Upper lobe of left lung (tissue), 6 donors: Measurements from ENCODE around the gene CCDC160. TPM values are rescaled to one million over a fixed set of nuclear protein-coding genes. Genes with fewer than 3 reads are reported as not detected.
"Not testable (repeated sequence)": the region's sequence is repeated elsewhere in the genome, so short reads cannot be mapped to it uniquely, and the experiment has no call there.

Experiments
- ATAC-seq, 2 donors: fragments of 200-7000 bp; cut with Tn5 transposase; one replicate each; pipeline ENCODE4 v1.9.1; 2022; ENCODE audit warnings: mild to moderate bottlenecking in 2 of 2, moderate library complexity in 2 of 2; ENCODE audit not compliant: low FRiP score in 2 of 2
- DNase-seq, 2 donors: peaks; one replicate each; pipeline ENCODE4 v3.0.0-alpha.2; 2019 to 2020
- H3K27ac ChIP-seq, 4 donors: fragments of 200-600 bp; sonication (generic); one replicate each; pipeline ENCODE4 v1.5.1; 2016 to 2019
- H3K27me3 ChIP-seq, 4 donors: fragments of 200-600 bp; sonication (generic); one replicate each; pipeline ENCODE4 v1.5.1; 2017 to 2019
- H3K36me3 ChIP-seq, 4 donors: fragments of 200-600 bp; sonication (generic); one replicate each; pipeline ENCODE4 v1.5.1; 2016 to 2019
- H3K4me1 ChIP-seq, 4 donors: fragments of 200-600 bp; sonication (generic); one replicate each; pipeline ENCODE4 v1.5.1; 2018 to 2019
- H3K4me3 ChIP-seq, 4 donors: fragments of 200-600 bp; sonication (generic); one replicate each; pipeline ENCODE4 v1.5.1; 2017 to 2019; ENCODE audit warnings: mild to moderate bottlenecking in 2 of 4, moderate library complexity in 1 of 4
- H3K9me3 ChIP-seq, 4 donors: fragments of 200-600 bp; sonication (generic); one replicate each; pipeline ENCODE4 v1.5.1; 2018 to 2019
- EP300 ChIP-seq, 4 donors: sonication (generic); formaldehyde crosslinking; IDR thresholded peaks; one replicate each; pipeline ENCODE4 v1.5.1; 2017; ENCODE audit warnings: antibody characterized with exemption in 4 of 4, control low read depth in 2 of 4
- POLR2A ChIP-seq, 4 donors: fragments of 450-650 bp; IDR thresholded peaks; one replicate each; pipeline ENCODE4 v1.5.1; 2016 to 2017; ENCODE audit warnings: antibody characterized with exemption in 4 of 4, mild to moderate bottlenecking in 2 of 4
- POLR2AphosphoS5 ChIP-seq, 2 donors: sonication (generic); formaldehyde crosslinking; IDR thresholded peaks; one replicate each; pipeline ENCODE4 v1.5.1; 2017; ENCODE audit warnings: antibody characterized with exemption in 2 of 2
- WGBS, 2 donors: methylation state at CpG; one replicate each; pipeline ENCODE4 v1.1.5; 2017 to 2018; 5-methylcytosine and 5-hydroxymethylcytosine counted together
- total RNA-seq, 6 donors: library from RNA; depleted of rRNA in 4 of 6; stranded (reverse); fragments of >200 nt in 4 of 6; gene quantifications; one replicate each; pipeline versions ENCODE4 v1.1.0 to v1.2.1, GENCODE V29; 2016 to 2021
- TF ChIP-seq, protein P1 (sequence below), 6 experiments: fragments of 450-650 bp in 4 of 6; fragments of 200-600 bp in 2 of 6; sonication (generic) in 2 of 6; IDR thresholded peaks; one replicate each; pipeline ENCODE4 v1.5.1; 2016 to 2019; ENCODE audit warnings: antibody characterized with exemption in 6 of 6
- donor health status: DM: no; HTN: no; CAD: no; lungs with moderate emphysema.
- donor health status: DM: no; HTN: yes; CAD: no; lungs with severe emphysema.

CCDC160 gene
- total RNA-seq, 6 donors from 2014 or later = 0.27 to 4.2 (median 2.5) TPM; not detected in 3

DNA sequence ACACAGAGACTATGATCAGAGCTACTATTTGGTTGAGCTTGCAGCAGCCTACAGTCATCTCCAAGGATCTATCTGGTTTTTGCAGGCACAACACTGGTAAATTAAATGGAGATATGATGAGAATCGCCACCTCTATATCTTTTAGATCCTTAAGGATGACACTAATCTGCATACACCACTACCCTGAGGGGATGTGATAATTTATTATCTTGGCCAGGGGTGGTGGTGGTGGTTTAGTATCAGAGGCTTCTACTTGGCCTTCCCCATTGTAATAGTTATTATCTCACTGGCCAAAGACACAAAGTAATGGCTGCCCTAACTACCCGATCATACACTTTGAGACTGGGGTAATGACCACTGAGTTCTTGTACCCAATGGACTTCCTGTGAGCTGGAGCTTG lies 21.2 kb downstream of the CCDC160 start:
- ATAC-seq = no peak
- no peak for TF ChIP-seq EP300 (IDR thresholded peaks at IDR 0.05)
- TF ChIP-seq POLR2AphosphoS5 (IDR thresholded peaks at IDR 0.05) = no peak
- no peak for TF ChIP-seq POLR2A (IDR thresholded peaks at IDR 0.05)
- TF ChIP-seq, protein P1, sequence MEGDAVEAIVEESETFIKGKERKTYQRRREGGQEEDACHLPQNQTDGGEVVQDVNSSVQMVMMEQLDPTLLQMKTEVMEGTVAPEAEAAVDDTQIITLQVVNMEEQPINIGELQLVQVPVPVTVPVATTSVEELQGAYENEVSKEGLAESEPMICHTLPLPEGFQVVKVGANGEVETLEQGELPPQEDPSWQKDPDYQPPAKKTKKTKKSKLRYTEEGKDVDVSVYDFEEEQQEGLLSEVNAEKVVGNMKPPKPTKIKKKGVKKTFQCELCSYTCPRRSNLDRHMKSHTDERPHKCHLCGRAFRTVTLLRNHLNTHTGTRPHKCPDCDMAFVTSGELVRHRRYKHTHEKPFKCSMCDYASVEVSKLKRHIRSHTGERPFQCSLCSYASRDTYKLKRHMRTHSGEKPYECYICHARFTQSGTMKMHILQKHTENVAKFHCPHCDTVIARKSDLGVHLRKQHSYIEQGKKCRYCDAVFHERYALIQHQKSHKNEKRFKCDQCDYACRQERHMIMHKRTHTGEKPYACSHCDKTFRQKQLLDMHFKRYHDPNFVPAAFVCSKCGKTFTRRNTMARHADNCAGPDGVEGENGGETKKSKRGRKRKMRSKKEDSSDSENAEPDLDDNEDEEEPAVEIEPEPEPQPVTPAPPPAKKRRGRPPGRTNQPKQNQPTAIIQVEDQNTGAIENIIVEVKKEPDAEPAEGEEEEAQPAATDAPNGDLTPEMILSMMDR (IDR thresholded peaks at IDR 0.05) = no peak
- Histone ChIP-seq H3K27ac (no peak overlapping the region), H3K9me3 (no peaks in the 10 kb centered on the region), H3K4me1 (no peaks in the 10 kb centered on the region), H3K27me3 (no peaks in the 10 kb centered on the region), H3K4me3 (no peak overlapping the region), H3K36me3 (no peaks in the 10 kb centered on the region)
- 86 to 90% methylated on average over 1 to 2 of the region's 2 CpGs for WGBS, 2 donors
- DNase-seq = no peak

GRCh38 chrX:134285934-134286333 lies 49.0 kb downstream of the CCDC160 start:
- not testable (repeated sequence) for ATAC-seq

GRCh38 chrX:134287346-134287745 lies 50.4 kb downstream of the CCDC160 start:
- Histone ChIP-seq H3K9me3 (no peaks in the 10 kb centered on the region), H3K36me3 (no peaks in the 10 kb centered on the region), H3K27ac (no peak overlapping the region), H3K4me3 (no peak overlapping the region), H3K4me1 (no peaks in the 10 kb centered on the region), H3K27me3 (no peaks in the 10 kb centered on the region)
- 50 to 58% methylated on average over 2 to 4 of the region's 4 CpGs for WGBS, 2 donors
- DNase-seq = peak in 1 of 2 donors; percentile 13
- TF ChIP-seq POLR2A (IDR thresholded peaks at IDR 0.05) = no peak
- no peak for TF ChIP-seq POLR2AphosphoS5 (IDR thresholded peaks at IDR 0.05)
- TF ChIP-seq EP300 (IDR thresholded peaks at IDR 0.05) = no peak
- TF ChIP-seq, protein P1 (IDR thresholded peaks at IDR 0.05) = no peak
- ATAC-seq = no peak

More at GRCh38 chrX:134285934-134286333, 49.0 kb downstream of the CCDC160 start:
- H3K9me3 ChIP-seq, H3K36me3 ChIP-seq, H3K4me3 ChIP-seq, H3K27me3 ChIP-seq, H3K4me1 ChIP-seq, H3K27ac ChIP-seq: not testable (repeated sequence)
- WGBS, 2 donors = 90% methylated on average over 24 of the region's 28 CpGs; no CpG with 5 or more reads in 1 of the 2 donors
- DNase-seq = peak in 1 of 2 donors; percentile 39

- TF ChIP-seq POLR2A (IDR thresholded peaks at IDR 0.05) = no peak
- TF ChIP-seq, protein P1 (IDR thresholded peaks at IDR 0.05) = no peak
- no peak for TF ChIP-seq POLR2AphosphoS5 (IDR thresholded peaks at IDR 0.05)
- no peak for TF ChIP-seq EP300 (IDR thresholded peaks at IDR 0.05)
- ATAC-seq = no peak
- H3K36me3 ChIP-seq = no peaks in the 10 kb centered on the region
Observed at GRCh38 chrX:134294548-134294947, 57.6 kb downstream of the CCDC160 start.

More at GRCh38 chrX:134294548-134294947, 57.6 kb downstream of the CCDC160 start:
- no peak for DNase-seq
- Histone ChIP-seq H3K27me3 (no peaks in the 10 kb centered on the region), H3K9me3 (no peaks in the 10 kb centered on the region), H3K4me1 (no peaks in the 10 kb centered on the region), H3K4me3 (no peak overlapping the region), H3K27ac (no peak overlapping the region)

Other genes with a start within 250 kb of the CCDC160 start
- gene PHF6, start 136.1 kb downstream of the CCDC160 start, total RNA-seq = 10 to 100 TPM in 3 of 6 donors, 1 to 10 TPM in 3; 4.2 to 16.8 (median 9.7) TPM
- 10 to 100 TPM in 4 of 6 donors, 1 to 10 TPM in 2; 4.4 to 17.2 (median 14.5) TPM for gene HPRT1, start 223.0 kb downstream of the CCDC160 start, total RNA-seq